ENCODE data around the gene CNDP1. TPM values are rescaled to one million over a fixed set of nuclear protein-coding genes. Genes with fewer than 3 reads are reported as not detected.

The CNDP1 gene
- polyA plus RNA-seq, 1 of the 3 experiments (the other 2 are of a cell fraction), result not detected

GRCh38 chr18:74492259-74492658 is 42.0 kb upstream of the CNDP1 start:
- no peaks in the 10 kb centered on the region for H4K20me1 ChIP-seq (ENCODE audit: insufficient read depth)
- 20% methylated on average over 3 of the region's 3 CpGs for WGBS (ENCODE audit: low lambda C conversion rate)
- no peak overlapping the region for H3K4me3 ChIP-seq (ENCODE audit: low read depth in 2 of 2, low read length in 1 of 2)
- DNase-seq, result no peak
- H3K79me2 ChIP-seq (ENCODE audit: insufficient read depth), result peaks cover 9% of the 10 kb centered on the region
- TF ChIP-seq FOXJ3 (CRISPR knock-in tag; IDR thresholded peaks at IDR 0.05), result no peak
- no peak overlapping the region for H2AFZ ChIP-seq (ENCODE audit: low read depth)
- H3K9me2 ChIP-seq, result no peaks in the 10 kb centered on the region
- H3K36me3 ChIP-seq (replicated peaks in 1 of 2; ENCODE audit: control insufficient read depth in 1 of 2, insufficient read depth in 2 of 2, low read length in 1 of 2), result no peaks in the 10 kb centered on the region
- CTCF ChIA-PET, result interaction anchor here (0.9 to 2.7 kb wide), 5 partner anchors 39 to 150 kb away, joined by 3 to 33 read pairs (median 4); no protein-coding TSS in a partner anchor
- no peak overlapping the region for H3K4me2 ChIP-seq
- H3K4me1 ChIP-seq (ENCODE audit: control insufficient read depth in 1 of 2, insufficient read depth in 2 of 2, low read depth in 1 of 2, low read length in 1 of 2), result peaks cover 0 to 4% of the 10 kb centered on the region in 2 experiments; a peak in 1 of 4 replicates
- H3K27ac ChIP-seq (ENCODE audit: low read depth in 2 of 2, low read length in 1 of 2), result no peak overlapping the region
- no peak overlapping the region for H3K9ac ChIP-seq
- POLR2A ChIA-PET, result no interaction called here
- H3K9me3 ChIP-seq, result no peaks in the 10 kb centered on the region
- H3F3A ChIP-seq (replicated peaks; ENCODE audit: insufficient read depth), result no peaks in the 10 kb centered on the region
- H3K27me3 ChIP-seq (ENCODE audit: insufficient read depth), result peaks cover 50% of the 10 kb centered on the region

- POLR2A ChIA-PET, result no interaction called here
- TF ChIP-seq SMC3 (IDR thresholded peaks at IDR 0.05; ENCODE audit: low read depth, low read length), result peak; percentile 53
- TF ChIP-seq FOSL2 (IDR thresholded peaks at IDR 0.05; ENCODE audit: borderline replicate concordance, low read depth), result no peak
- TF ChIP-seq RAD21 (IDR thresholded peaks at IDR 0.05; ENCODE audit: low read length), result peak; percentile 73
- TF ChIP-seq NFIC (IDR thresholded peaks at IDR 0.05; ENCODE audit: borderline replicate concordance), result no peak
- peak; percentile 51 for TF ChIP-seq CTCF (IDR thresholded peaks at IDR 0.05)
- H2AFZ ChIP-seq (ENCODE audit: low read depth), result no peak overlapping the region
- H3K4me1 ChIP-seq (ENCODE audit: control insufficient read depth in 1 of 2, insufficient read depth in 2 of 2, low read depth in 1 of 2, low read length in 1 of 2), result peaks cover 0 to 4% of the 10 kb centered on the region in 2 experiments; a peak in 1 of 4 replicates
- H3K9ac ChIP-seq, result no peak overlapping the region
- peaks cover 36% of the 10 kb centered on the region for H3K27me3 ChIP-seq (ENCODE audit: insufficient read depth)
- H3K9me3 ChIP-seq, result no peaks in the 10 kb centered on the region
- no peaks in the 10 kb centered on the region for H3K36me3 ChIP-seq (replicated peaks in 1 of 2; ENCODE audit: control insufficient read depth in 1 of 2, insufficient read depth in 2 of 2, low read length in 1 of 2)
- H4K20me1 ChIP-seq (ENCODE audit: insufficient read depth), result no peaks in the 10 kb centered on the region
- no peak overlapping the region for H3K4me3 ChIP-seq (ENCODE audit: low read depth in 2 of 2, low read length in 1 of 2)
- no peak overlapping the region for H3K4me2 ChIP-seq
- no peak overlapping the region for H3K27ac ChIP-seq (ENCODE audit: low read depth in 2 of 2, low read length in 1 of 2)
- peaks cover 23% of the 10 kb centered on the region for H3K79me2 ChIP-seq (ENCODE audit: insufficient read depth)
- no peaks in the 10 kb centered on the region for H3K9me2 ChIP-seq
- WGBS (ENCODE audit: low lambda C conversion rate), result 25% methylated on average over 1 of the region's 1 CpG
- no peaks in the 10 kb centered on the region for H3F3A ChIP-seq (replicated peaks; ENCODE audit: insufficient read depth)
- DNase-seq, result no peak
- CTCF ChIA-PET, result interaction anchor here (0.5 to 2.7 kb wide), 12 partner anchors 51 to 454 kb away, joined by 3 to 33 read pairs (median 4); no protein-coding TSS in a partner anchor
Observed at GRCh38 chr18:74493689-74494088, 40.6 kb upstream of the CNDP1 start.

GRCh38 chr18:74494514-74494913 is 39.8 kb upstream of the CNDP1 start:
- no peaks in the 10 kb centered on the region for H3K9me2 ChIP-seq
- DNase-seq, result no peak
- H3K36me3 ChIP-seq (replicated peaks in 1 of 2; ENCODE audit: control insufficient read depth in 1 of 2, insufficient read depth in 2 of 2, low read length in 1 of 2), result no peaks in the 10 kb centered on the region
- H3K4me3 ChIP-seq (ENCODE audit: low read depth in 2 of 2, low read length in 1 of 2), result no peak overlapping the region
- no peak overlapping the region for H2AFZ ChIP-seq (ENCODE audit: low read depth)
- H3K27me3 ChIP-seq (ENCODE audit: insufficient read depth), result peaks cover 28% of the 10 kb centered on the region
- ChIA-PET CTCF (interaction anchor here (0.6 kb wide), 1 partner anchor 15 kb away, joined by 3 read pairs; no protein-coding TSS in a partner anchor), POLR2A (no interaction called here)
- TF ChIP-seq RCOR1 (IDR thresholded peaks at IDR 0.05; ENCODE audit: low read length), result no peak
- TF ChIP-seq CTCF (IDR thresholded peaks at IDR 0.05), result no peak
- H3K79me2 ChIP-seq (ENCODE audit: insufficient read depth), result peaks cover 30% of the 10 kb centered on the region
- no peaks in the 10 kb centered on the region for H4K20me1 ChIP-seq (ENCODE audit: insufficient read depth)
- H3F3A ChIP-seq (replicated peaks; ENCODE audit: insufficient read depth), result no peaks in the 10 kb centered on the region
- WGBS (ENCODE audit: low lambda C conversion rate), result 6% methylated on average over 1 of the region's 1 CpG
- no peak overlapping the region for H3K4me2 ChIP-seq
- H3K4me1 ChIP-seq (ENCODE audit: control insufficient read depth in 1 of 2, insufficient read depth in 2 of 2, low read depth in 1 of 2, low read length in 1 of 2), result peaks cover 0 to 4% of the 10 kb centered on the region in 2 experiments; a peak in 1 of 4 replicates
- H3K9me3 ChIP-seq, result no peaks in the 10 kb centered on the region
- no peak overlapping the region for H3K9ac ChIP-seq
- H3K27ac ChIP-seq (ENCODE audit: low read depth in 2 of 2, low read length in 1 of 2), result no peak overlapping the region
